GM12878 (cell line): ENCODE results near the gene PLA2G2C. TPM values are rescaled to one million over a fixed set of nuclear protein-coding genes. Genes with fewer than 3 reads are reported as not detected.

ENCODE experiments used
- BRCA1 ChIP-seq: IDR thresholded peaks from 2 replicates; pipeline ENCODE4 v1.6.1; 2011; ENCODE audit warnings: low read depth, low read length, improper control_type of control experiment
- CTCF ChIP-seq, 3 experiments: IDR thresholded peaks in 2 of 3; conservative IDR thresholded peaks in 1 of 3; 2 replicates each; pipeline ENCODE4 v1.5.1; 2011; ENCODE audit warnings: low read depth in 3 of 3, low read length in 3 of 3, mild to moderate bottlenecking in 3 of 3, control low read depth in 2 of 3, moderate library complexity in 2 of 3, inconsistent platforms in 1 of 3, mixed read lengths in 1 of 3; ENCODE audit not compliant: control insufficient read depth in 2 of 3, insufficient read depth in 1 of 3; ENCODE audit errors: extremely low read depth in 1 of 3
- DPF2 ChIP-seq: fragments of 450-650 bp; IDR thresholded peaks from 2 replicates; pipeline ENCODE4 v1.6.1; 2017; ENCODE audit warnings: mild to moderate bottlenecking
- ELK1 ChIP-seq: IDR thresholded peaks from 2 replicates; pipeline ENCODE4 v1.6.1; 2012; ENCODE audit warnings: low read depth, low read length, improper control_type of control experiment
- GATAD2B ChIP-seq: fragments of 450-650 bp; conservative IDR thresholded peaks from 2 replicates; pipeline ENCODE4 v1.6.1; 2017; ENCODE audit warnings: low read depth, mild to moderate bottlenecking, moderate library complexity
- HSF1 ChIP-seq: fragments of 150-350 bp; IDR thresholded peaks from 2 replicates; pipeline ENCODE4 v1.6.1; 2014; ENCODE audit warnings: mild to moderate bottlenecking, low read depth, low read length
- LARP7 ChIP-seq: fragments of 450-650 bp; IDR thresholded peaks from 2 replicates; pipeline ENCODE4 v1.6.1; 2017; ENCODE audit warnings: mild to moderate bottlenecking
- NR2F1 ChIP-seq: fragments of 450-650 bp; conservative IDR thresholded peaks from 2 replicates; pipeline ENCODE4 v1.6.1; 2017; ENCODE audit warnings: mild to moderate bottlenecking
- RAD21 ChIP-seq: IDR thresholded peaks from 2 replicates; pipeline ENCODE4 v1.6.1; 2011; ENCODE audit warnings: mild to moderate bottlenecking, low read depth, low read length, moderate library complexity; ENCODE audit not compliant: insufficient read depth
- RB1 ChIP-seq: fragments of 450-650 bp; formaldehyde crosslinking; IDR thresholded peaks from 2 replicates; pipeline ENCODE4 v1.6.1; 2017; ENCODE audit warnings: mild to moderate bottlenecking, borderline replicate concordance
- SMARCA5 ChIP-seq: fragments of 450-650 bp; IDR thresholded peaks from 2 replicates; pipeline ENCODE4 v1.6.1; 2017; ENCODE audit warnings: mild to moderate bottlenecking
- SMC3 ChIP-seq: IDR thresholded peaks from 2 replicates; pipeline ENCODE4 v1.6.1; 2011; ENCODE audit warnings: low read length, improper control_type of control experiment, borderline replicate concordance
- STAT1 ChIP-seq: fragments of 450-650 bp; conservative IDR thresholded peaks from 2 replicates; pipeline ENCODE4 v1.6.1; 2014; ENCODE audit warnings: antibody characterized with exemption, mild to moderate bottlenecking
- ZBTB11 ChIP-seq: fragments of 450-650 bp; formaldehyde crosslinking; IDR thresholded peaks from 2 replicates; pipeline ENCODE4 v1.5.0; 2022; ENCODE audit warnings: mild to moderate bottlenecking, missing genetic modification characterization
- polyA plus RNA-seq, 11 experiments: library from polyadenylated mRNA; depleted of rRNA in 4 of 11; unstranded in 6 of 11; stranded (reverse) in 5 of 11; fragments of >200 nt; fragmentation: Nextera tagmentation in 4 of 11; fragmentation: Illumina TruSeq in 1 of 11; extraction: Ambion mirVana in 4 of 11; extraction: Trizol in 1 of 11; gene quantifications; 1 replicate in 1 of 11; 2 replicates in 10 of 11; pipeline versions ENCODE4 v1.2.1 to v1.2.3, GENCODE V29; 2011 to 2016; ENCODE audit warnings: inconsistent platforms in 2 of 11, missing spikeins in 2 of 11, low read depth in 1 of 11
- total RNA-seq, 4 experiments: library from RNA; depleted of rRNA in 3 of 4; stranded (reverse); fragments of >200 nt in 3 of 4; fragmentation: Illumina TruSeq in 1 of 4; extraction: Trizol in 1 of 4; gene quantifications; 2 replicates each; pipeline versions ENCODE4 v1.2.1 to v1.2.3, GENCODE V29; 2013 to 2021
- TF ChIP-seq, protein P1 (sequence below): IDR thresholded peaks from 2 replicates; pipeline ENCODE4 v1.6.1; 2012; ENCODE audit warnings: low read depth, low read length, improper control_type of control experiment

The PLA2G2C gene
- total and polyA plus RNA-seq, 10 of the 15 experiments (the other 5 are each of a cell fraction or from before 2014, with no cell fraction given) = 0.05 TPM; not detected in 9

DNA sequence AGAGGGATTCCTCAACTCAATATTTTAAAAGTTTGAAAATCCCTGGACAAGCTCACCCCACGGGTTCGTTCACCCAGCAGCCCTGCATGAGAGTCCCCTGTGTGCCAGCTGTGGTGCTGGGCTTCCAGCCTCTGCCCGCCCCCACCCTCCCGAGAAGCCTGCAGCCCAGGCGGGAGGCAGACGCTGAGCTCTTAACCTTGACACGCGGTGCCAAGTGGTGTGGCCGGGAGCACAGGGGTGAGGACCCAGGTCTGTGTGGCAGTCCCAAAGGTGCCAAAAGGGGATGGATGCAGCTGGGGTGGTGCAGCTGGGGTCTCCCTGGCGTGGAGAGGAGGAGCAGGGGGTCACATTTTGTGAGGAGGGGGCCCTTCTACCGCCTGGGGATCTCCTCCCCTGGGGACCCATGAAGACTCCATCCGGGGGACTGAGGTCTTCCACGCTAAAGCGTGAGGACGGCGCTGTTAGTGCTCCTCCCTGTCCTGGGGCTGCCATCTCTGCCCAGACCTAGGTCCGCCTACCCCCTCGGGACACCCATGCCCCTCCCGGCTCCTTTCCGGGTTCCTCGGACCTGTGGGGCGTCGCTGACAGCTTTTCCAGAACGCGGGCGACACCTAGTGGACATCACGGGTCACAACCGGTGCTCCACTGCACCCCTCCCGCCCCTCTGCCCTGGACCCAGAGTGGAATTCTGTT is 34.3 kb downstream of the PLA2G2C start (continued):
- no peak for TF ChIP-seq ZBTB11 (CRISPR knock-in tag)
- 0 out of 2 replicates have a peak, but pooled peaks have one; percentile 44 for TF ChIP-seq DPF2
- TF ChIP-seq CTCF (IDR thresholded peaks at IDR 0.05 in 2 of 3, conservative IDR thresholded peaks at IDR 0.05 in 1 of 3; ENCODE audit: control insufficient read depth in 2 of 3, extremely low read depth in 1 of 3, insufficient read depth in 1 of 3, low read depth in 3 of 3, low read length in 3 of 3) = peak; percentile 83 to 97 (median 91); a peak in 5 of 6 replicates
- TF ChIP-seq NR2F1 = 0 out of 2 replicates have a peak, but pooled peaks have one; percentile 19
- peak; percentile 96 for TF ChIP-seq RAD21
- no peak for TF ChIP-seq BRCA1
- TF ChIP-seq GATAD2B = 0 out of 2 replicates have a peak, but pooled peaks have one; percentile 39
- no peak; the same call in 1 of the 2 replicates for TF ChIP-seq LARP7
- TF ChIP-seq SMARCA5 = 0 out of 2 replicates have a peak, but pooled peaks have one; percentile 62
- no peak for TF ChIP-seq ELK1
- TF ChIP-seq SMC3 = peak; percentile 99
- TF ChIP-seq RB1 = peak; percentile 55; the same call in 1 of the 2 replicates
- no peak for TF ChIP-seq HSF1
- TF ChIP-seq STAT1 = 0 out of 2 replicates have a peak, but pooled peaks have one; percentile 48
- TF ChIP-seq, protein P1, sequence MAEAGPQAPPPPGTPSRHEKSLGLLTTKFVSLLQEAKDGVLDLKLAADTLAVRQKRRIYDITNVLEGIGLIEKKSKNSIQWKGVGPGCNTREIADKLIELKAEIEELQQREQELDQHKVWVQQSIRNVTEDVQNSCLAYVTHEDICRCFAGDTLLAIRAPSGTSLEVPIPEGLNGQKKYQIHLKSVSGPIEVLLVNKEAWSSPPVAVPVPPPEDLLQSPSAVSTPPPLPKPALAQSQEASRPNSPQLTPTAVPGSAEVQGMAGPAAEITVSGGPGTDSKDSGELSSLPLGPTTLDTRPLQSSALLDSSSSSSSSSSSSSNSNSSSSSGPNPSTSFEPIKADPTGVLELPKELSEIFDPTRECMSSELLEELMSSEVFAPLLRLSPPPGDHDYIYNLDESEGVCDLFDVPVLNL = no peak; the same call in 1 of the 2 replicates
